Measurements from ENCODE around the gene ZNF776.
"Not testable (repeated sequence)": the region's sequence is repeated elsewhere in the genome, so short reads cannot be mapped to it uniquely, and the experiment has no call there.

ZNF776 gene
- long read RNA-seq, donor 1, full-length matches to known transcripts, result 8 of 21 reads
- long read RNA-seq, donor 1, partial matches to known transcripts, result 13 of 21 reads
- long read RNA-seq, donor 1, other reads (novel, unspliced or antisense), result 0 of 21 reads
- long read RNA-seq, donor 2, result 0 reads
- long read RNA-seq, donor 3, full-length matches to known transcripts, result 2 of 2 reads
- long read RNA-seq, donor 3, partial matches to known transcripts, result 0 of 2 reads
- long read RNA-seq, donor 3, other reads (novel, unspliced or antisense), result 0 of 2 reads
- long read RNA-seq, donor 4, full-length matches to known transcripts, result 7 of 7 reads
- long read RNA-seq, donor 4, partial matches to known transcripts, result 0 of 7 reads
- long read RNA-seq, donor 4, other reads (novel, unspliced or antisense), result 0 of 7 reads
- long read RNA-seq, donor 5, full-length matches to known transcripts, result 4 of 4 reads
- long read RNA-seq, donor 5, partial matches to known transcripts, result 0 of 4 reads
- long read RNA-seq, donor 5, other reads (novel, unspliced or antisense), result 0 of 4 reads
- long read RNA-seq, donor 6, full-length matches to known transcripts, result 7 of 7 reads
- long read RNA-seq, donor 6, partial matches to known transcripts, result 0 of 7 reads
- long read RNA-seq, donor 6, other reads (novel, unspliced or antisense), result 0 of 7 reads
- long read RNA-seq, donor 7, full-length matches to known transcripts, result 10 of 10 reads
- long read RNA-seq, donor 7, partial matches to known transcripts, result 0 of 10 reads
- long read RNA-seq, donor 7, other reads (novel, unspliced or antisense), result 0 of 10 reads
- long read RNA-seq, donor 8, full-length matches to known transcripts, result 8 of 8 reads
- long read RNA-seq, donor 8, partial matches to known transcripts, result 0 of 8 reads
- long read RNA-seq, donor 8, other reads (novel, unspliced or antisense), result 0 of 8 reads

DNA sequence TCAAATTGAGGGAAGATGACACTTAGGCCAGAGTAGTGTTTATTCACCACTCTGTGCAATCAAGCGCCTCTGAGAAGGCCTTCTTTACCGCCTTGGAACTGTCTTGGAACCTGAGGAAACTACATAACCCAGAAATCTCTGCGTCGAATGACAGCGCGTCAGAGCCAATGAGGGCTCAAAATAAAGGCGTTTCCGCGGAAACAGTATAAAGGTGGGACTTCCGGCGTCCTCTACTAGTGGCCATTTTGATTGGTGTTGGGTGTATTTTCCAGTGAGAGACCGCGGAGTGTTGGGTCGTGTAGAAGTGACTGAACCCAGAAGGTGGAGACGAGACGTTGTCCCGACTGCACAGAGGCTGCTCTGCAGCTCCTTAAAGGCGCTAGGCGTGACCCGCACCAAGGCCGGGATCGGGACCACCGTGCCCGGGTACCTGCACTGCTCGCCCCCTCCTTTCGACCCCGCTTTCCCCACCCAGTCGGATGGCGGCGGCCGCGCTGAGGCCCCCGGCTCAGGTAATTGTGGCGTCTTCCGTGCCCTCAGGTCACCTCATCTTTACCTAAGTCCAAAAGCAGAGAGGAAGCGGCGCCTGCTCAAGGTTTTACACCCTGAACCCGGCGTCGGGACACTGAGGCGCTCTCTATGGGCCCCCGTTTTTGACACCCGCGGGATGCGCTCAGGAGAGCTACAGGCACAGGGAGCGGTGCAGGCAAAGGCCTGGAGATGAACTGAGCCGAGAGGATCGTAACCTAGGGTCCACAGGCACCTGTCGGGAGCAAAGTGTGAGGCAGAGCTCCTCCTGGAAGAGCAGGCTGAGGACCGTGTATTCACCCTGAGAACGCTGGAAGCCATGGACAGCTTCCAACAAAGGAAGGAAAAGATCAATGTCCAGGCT is at the start of gene ZNF776:
Gene ZNF776, plus strand, starts transcription at position 236 of the 892 bp plus-strand sequence. Its CDS starts 244 bp downstream, at position 480.
- peak; percentile 90 for DNase-seq

DNA sequence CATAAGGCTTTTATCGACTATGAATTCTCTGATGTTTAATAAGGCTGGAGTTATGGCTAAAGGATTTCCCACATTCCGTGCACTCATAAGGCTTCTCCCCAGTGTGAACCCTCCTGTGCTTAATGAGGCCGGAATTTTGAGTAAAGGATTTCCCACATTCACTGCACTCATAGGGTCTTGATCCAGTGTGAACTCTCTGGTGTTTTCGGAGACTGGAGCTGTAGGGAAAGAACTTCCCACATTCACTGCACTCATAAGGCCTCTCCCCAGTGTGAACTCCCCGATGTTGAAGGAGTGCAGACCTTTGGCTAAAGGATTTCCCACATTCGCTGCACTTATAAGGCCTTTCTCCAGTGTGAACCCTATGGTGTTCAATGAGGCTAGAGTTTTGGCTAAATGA is 45.0 kb upstream of the ZNF776 start:
- no peak for DNase-seq

DNA sequence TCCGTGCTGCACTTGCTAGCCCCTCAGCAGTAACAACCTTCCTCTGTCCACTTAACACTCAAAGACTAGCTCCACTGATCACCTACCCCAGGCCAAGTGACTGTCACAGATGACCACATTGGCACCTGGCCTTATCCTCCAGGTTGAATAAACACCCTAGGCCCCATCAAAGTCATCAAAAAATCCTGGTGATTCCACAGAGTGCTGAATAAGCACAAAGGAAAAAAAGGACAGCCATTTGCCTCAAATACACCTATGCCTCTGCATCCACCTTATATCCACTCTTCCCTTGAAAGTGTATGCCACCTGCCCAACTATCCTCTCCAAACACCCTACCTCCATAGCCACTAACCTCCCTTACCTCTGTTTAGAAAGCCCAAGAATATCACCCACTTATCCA is 40.3 kb upstream of the ZNF776 start:
- no peak for DNase-seq

DNA sequence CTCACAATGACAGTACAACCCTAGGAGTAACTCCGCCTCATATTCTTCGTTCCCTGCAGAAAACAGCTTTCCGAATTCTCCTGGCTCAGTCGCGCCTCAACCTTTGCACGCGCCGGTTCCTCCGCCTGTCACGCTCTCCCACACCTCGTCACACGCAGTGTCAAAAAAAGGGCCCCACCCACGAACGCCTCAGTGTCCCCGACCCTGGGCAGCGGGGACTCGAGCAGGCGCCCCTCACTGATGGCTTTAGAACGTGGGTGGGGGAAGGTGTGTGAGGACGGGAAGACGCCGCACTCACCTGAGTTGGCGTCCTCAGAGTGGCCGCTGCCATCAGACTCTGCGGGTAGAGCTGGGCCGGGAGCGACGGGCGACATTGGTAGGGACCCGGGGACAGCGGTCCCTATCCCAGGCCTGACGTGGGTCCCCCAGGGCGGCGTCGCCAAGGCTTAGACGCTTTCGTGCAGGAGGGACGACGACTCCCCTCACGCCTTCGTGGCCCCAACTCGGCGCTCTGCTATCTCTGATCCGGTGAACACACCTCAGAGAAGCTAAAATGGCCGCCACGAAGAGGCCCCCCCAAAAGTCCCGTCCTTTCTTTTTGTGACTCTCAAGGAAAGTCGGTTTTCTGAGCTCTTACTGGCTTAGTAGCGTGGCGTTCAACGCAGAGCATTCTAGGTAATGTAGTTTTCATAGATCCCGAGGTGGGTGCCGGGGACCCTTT is 37.8 kb upstream of the ZNF776 start, which contains the start of gene ZNF154:
Gene ZNF154, minus strand, starts transcription at position 564 of the 721 bp plus-strand sequence. Its CDS starts 233 bp downstream, at position 331.
- peak; percentile 96 for DNase-seq

DNA sequence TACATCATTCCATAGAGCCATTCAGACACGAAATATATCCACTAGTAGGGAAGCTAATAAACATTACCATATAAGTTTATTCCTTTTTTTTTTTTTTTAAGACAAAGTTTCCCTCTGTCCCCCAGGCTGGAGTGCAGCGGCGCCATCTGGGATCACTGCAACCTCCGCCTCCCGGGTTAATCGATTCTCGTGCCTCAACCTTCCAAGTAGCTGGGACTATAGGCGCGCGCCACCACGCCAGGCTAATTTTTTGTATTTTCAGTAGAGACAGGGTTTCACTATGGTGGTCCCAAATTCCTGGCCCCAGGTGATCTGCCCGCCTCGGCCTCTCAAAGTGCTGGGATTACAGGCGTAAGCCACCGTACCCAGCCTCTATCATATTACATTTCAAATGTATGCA is 37.0 kb upstream of the ZNF776 start:
- no peak for DNase-seq

DNA sequence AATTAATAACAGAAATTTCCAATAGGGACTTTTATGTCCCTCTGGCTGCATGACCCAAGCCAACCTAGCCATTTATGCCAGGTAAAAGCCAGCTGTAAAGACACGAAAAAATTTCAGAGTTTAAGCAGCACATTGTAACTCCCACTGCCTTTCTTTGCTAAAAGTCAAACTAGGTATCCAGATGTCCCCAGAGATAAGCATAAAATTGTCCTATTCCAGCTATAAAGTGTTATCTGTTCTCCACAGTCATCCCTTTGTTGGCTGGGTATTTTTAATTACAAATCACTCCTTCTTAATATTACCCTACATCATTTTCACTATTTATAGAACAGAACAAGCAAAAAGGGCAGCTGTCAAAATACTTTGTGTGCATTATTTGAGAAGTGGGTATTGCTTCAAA is 34.4 kb upstream of the ZNF776 start:
- no peak for DNase-seq

DNA sequence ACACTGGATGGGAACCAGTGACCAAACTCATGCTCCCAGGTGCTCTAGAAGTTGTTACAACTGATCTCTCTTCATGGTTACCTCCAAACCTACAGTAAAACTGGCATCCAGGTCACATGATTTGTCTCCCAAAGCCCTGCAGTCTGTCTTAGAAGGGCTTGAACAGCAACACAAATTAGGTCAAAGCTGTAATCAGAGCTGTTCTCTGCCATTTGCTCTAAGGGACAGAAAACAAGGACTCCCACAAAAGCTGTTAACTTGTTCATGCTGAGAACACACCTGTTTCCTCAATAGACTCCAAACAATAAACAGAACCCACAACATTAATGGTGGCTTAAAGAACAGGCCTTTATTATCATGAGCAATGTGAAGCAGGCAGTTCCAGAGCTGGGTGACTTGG is 27.2 kb upstream of the ZNF776 start:
- no peak for DNase-seq

DNA sequence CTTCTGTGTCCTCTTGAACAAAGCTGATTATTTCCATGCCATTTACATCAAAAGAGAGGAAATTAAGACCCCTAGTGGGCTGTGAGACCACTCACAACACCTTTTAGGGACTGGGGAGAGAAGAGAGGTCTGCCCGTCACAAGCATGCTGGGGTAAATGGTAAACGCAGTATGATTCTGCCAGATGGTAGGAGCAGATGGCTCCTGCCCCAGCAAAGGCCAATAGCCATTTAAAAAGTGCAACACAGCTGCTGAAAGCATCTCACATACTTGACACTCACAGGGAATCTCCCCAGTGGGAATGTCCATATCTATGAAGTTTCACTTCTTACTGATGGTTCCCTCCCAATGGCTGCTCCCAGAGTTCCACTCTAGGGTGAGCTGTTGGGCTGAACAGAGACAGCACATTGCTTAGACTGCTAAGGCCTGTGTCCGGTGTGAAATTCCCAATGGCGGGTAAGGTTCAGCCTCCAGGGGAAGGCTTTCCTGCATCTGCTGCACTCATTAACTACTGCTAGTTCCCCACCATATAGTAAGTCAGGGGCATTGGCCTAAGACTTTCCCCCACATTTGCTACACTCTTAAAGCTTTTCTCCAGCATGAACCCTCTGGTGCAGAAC is 26.6 kb upstream of the ZNF776 start:
- DNase-seq, result no peak

DNA sequence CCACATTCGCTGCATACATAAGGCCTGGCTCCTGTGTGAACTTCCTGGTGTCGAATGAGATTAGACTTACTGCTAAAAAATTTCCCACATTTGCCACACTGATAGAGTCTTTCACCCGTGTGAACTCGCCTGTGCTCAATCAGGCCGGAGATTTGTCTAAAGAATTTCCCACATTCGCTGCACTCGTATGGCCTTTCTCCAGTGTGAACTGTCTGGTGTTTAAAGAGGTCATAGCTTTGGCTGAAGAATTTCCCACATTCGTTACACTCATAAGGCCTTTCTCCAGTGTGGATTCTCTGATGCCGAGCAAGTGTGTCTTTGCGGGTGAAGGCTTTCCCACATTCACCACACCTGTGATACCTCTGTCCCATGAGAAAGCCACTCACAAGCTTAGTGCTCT is 25.7 kb upstream of the ZNF776 start:
- no peak for DNase-seq

DNA sequence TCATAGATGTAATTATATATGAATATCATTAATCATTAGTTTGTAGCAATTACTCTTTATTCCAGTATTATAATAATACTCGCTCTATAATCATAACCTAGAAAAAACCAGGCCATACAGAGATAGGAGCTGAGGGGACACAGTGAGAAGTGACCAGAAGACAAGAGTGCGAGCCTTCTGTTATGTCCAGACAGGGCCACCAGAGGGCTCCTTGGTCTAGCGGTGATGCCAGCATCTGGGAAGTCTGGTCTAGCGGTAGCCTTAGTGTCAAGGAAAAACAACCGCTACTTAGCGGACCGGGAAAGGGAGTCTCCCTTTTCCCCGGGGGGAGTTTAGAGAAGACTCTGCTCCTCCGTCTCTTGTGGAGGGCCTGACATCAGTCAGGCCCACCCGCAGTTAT is 8.3 kb upstream of the ZNF776 start:
- DNase-seq, result peak; percentile 49

DNA sequence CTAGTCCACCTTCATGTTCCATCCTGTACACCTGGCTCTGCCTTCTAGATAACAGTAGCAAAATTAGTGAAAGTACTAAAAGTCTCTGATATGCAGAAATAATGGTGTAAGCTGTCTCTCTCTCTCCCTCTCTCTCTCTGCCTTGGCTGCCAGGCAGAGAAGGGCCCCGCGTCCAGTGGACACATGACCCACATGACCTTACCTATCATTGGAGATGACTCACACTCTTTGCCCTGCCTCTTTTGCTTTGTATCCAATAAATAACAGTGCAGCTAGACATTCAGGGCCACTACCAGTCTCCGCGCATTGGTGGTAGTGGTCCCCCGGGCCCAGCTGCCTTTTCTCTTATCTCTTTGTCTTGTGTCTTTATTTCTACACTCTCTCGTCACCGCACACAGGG is 7.8 kb upstream of the ZNF776 start:
- DNase-seq, result not testable (repeated sequence)

DNA sequence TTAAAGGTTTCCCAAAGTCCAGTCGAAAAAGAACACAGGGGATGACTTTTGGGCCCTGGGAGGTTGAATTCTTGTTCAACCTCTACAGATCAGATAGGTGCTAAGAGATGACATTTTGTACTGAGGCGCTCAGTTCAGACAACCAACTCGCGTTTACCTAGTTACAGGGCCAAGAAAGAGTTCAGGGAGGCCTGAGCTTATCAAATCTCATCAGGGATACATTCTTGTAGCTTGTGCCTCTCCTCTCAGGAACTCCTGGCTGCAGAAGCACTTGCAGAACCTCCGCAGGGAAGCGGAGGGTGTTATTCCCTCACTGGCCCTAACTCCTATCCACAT is 825 bp downstream of the ZNF776 start:
- no peak for DNase-seq

DNA sequence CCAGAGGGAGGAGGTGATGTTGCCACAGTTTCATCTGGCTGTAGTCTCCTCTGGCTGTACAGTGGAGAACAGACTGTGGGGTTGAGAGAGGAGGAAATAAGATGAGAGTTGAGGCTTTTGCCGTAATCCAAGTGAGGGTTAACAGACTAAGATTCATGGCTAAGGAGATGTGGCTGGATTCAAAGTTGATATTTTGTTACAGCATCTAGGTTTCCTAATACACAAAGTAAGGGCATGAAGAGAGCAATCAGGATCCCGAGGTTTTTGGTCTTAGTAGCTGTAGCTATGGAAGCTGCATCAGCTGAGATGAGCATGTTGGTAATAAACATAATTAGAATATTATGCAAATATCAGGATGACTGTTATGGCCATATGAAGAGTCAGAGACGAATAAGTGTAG is 1.4 kb downstream of the ZNF776 start:
- DNase-seq, result no peak

DNA sequence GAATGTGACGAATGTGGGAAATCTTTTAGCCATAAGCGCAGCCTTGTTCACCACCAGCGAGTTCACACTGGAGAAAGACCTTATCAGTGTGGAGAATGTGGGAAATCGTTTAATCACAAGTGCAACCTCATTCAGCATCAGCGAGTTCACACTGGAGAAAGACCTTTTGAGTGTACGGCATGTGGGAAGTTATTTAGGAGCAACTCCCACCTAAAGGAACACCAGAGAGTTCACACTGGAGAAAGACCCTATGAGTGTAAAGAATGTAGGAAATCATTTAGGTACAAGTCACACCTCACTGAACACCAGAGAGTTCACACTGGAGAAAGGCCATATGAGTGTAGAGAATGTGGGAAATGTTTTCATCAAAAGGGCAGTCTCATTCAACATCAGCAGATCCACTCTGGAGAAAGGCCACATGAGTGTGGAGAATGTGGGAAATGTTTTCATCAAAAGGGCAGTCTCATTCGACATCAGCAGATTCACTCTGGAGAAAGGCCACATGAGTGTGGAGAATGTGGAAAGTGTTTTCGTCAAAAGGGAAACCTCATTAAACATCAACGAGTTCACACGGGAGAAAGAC is 7.6 kb downstream of the ZNF776 start:
- no peak for DNase-seq

DNA sequence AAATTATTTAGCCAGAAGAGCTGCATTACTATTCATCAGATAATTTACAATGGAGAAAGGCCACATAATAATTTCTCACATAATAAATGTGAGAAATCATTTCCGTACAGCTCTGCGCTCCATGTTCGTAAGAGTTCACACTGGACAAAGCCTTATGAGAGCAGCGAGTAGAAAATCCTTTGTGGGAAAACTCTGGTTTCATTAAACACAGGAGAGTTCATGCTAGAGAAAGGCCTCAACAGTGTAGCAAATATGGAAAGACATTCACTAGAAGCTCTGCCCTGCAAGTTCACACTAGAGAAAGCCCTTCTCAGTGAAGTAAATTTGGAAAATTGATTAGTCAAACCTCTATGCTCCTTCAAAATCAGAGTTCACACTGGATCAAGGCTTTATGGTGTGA is 8.4 kb downstream of the ZNF776 start:
- DNase-seq, result no peak

DNA sequence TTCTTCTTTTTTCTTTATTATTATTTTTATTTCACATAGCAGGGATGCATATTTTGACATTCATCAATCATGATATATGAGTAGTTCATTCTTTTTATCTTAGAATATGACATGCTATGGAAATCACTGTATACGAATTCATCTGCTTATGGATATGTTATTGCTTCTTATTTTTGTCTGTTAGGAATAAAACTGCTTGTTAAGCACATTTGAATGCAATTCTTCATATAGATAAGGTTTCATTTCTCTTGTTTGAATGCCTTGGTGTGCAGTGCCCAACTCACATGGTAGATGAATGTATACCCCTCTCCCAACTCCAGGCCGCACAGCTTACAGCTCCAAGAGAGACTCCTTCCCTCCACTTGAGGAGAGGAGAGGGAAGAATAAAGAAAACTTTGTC is 11.3 kb downstream of the ZNF776 start:
- DNase-seq, result no peak

DNA sequence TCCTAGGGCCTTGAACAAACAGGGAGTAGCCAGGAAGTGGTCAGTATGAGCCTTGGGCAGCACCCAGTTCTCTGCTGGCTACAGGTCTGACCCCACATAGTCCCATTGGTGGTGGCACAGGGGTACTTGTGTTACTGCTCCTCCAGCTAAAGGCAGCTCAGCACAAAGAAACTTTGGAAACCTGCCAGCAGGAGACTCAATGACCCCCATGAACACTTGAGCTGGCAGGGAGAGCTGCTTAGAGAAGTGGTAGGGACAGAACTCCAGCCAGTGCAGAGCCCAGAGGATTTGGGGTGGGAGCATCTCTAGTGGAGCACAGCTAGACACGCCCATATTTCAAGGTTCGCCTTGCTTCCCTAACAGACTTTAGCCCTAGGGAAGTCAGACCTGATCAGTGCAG is 12.5 kb downstream of the ZNF776 start:
- no peak for DNase-seq

DNA sequence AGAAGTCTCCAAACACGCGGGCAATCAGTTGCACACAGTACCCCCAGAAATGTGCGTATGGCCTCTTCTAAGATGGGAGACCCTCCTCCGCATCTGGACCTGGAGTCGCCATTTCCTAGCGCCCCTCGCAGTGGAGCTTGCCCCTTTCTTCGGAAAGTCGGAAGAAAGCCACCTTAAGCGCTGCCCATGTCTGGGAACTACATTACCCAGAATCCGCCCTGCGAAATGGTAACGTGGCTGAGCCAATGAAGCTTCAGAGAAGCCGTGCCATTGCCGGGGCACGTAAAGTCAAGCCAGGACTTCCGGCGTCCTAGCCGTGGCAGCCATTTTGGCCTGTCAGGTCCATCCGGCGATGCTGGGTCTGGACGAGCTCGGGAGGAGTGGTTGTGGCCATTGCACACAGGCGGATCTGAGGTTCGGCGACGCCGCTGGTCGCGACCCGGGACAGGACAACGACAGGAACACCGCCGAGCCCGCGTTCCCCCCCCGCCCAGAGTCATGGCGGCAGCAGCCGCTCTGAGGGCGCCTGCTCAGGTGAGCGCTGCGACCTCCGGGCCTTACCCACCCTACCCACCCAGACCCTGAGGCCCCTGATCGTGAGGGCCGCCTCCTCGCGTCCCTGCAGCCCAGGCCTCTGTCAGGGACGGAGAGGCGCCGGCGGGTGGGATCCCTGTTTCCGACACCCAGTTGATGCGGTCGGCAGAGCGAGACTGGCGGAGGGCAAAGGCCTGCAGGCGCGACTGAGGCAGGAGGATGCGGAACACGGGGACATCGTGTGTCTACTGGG is 22.9 kb downstream of the ZNF776 start, which contains the start of gene ZNF586:
Gene ZNF586, plus strand, starts transcription at position 332 of the 787 bp plus-strand sequence. Its CDS starts 167 bp downstream, at position 499.
- DNase-seq, result peak; percentile 83

DNA sequence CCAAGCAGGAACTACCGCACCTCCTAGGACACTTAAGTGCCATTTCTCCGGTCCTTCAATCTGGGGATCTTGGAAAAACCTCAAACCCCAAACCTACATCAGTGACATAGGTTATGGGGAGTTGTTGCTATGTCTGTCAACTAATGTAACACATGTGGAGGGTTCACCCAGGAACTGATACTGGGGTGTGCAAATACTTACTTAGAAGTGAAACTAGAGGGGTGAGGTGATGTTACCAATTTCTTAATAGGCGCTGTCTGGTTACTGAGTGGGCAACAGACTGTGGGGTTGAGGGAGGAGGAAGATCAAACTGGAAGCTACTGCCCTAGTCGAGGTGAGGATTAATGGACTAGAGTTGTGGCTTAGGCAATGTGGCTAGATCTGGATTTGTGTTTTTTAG is 24.8 kb downstream of the ZNF776 start:
- DNase-seq, result no peak

DNA sequence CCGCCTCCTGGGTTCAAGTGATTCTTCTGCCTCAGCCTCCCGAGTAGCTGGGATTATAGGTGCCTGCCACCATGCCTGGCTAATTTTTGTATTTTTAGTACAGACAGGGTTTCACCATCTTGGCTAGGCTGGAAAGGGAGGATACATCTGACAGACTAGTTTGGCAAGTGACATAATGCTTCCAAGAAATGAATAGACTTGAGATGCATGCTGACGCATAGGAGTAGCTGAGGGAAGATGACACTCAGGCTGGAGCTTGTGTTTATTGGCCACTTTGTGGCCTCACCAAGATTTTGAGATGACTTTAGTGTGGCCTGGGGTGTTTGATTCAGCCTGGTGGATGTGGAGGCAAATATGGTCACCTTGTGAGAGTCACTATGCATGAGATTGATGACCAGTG is 26.9 kb downstream of the ZNF776 start:
- no peak for DNase-seq
